ENCODE results near the gene ABI2. TPM values are rescaled to one million over a fixed set of nuclear protein-coding genes. Genes with fewer than 3 reads are reported as not detected.

Gene ABI2
- total RNA-seq, 4 donors from 2014 or later = 9.8 to 69.6 (median 17.8) TPM

- no peaks in the 10 kb centered on the region for H3K4me1 ChIP-seq
- no peaks in the 10 kb centered on the region for H3K9me3 ChIP-seq
- no peak for DNase-seq
- WGBS, 2 donors (ENCODE audit: low coverage in 1 of 2) = 46 to 85% methylated on average over 2 of the region's 2 CpGs
- H3K4me3 ChIP-seq = no peak overlapping the region
- intact Hi-C loops (cut with DNase I; ENCODE audit: low total_unique reads) (no loop called here), in situ Hi-C loops (cut with MboI; ENCODE audit: low pct_ligation_motif_present in 1 of 4, low pct_unique_long_range_greater_than_20kb in 1 of 4, low sequenced_read_pairs in 3 of 4) (no loop called here)
- peaks cover 0 to 19% (median 10%) of the 10 kb centered on the region in 4 donors for H3K36me3 ChIP-seq
- H3K27me3 ChIP-seq = no peaks in the 10 kb centered on the region
- H3K27ac ChIP-seq = no peak overlapping the region
- no peak for TF ChIP-seq POLR2A (IDR thresholded peaks at IDR 0.05)
- no peak for TF ChIP-seq POLR2AphosphoS5 (IDR thresholded peaks at IDR 0.05)
- TF ChIP-seq EP300 (IDR thresholded peaks at IDR 0.05; ENCODE audit: low read depth) = no peak
- TF ChIP-seq CTCF (IDR thresholded peaks at IDR 0.05) = no peak
Measured at GRCh38 chr2:203438528-203438927, 110.3 kb downstream of the ABI2 start.

DNA sequence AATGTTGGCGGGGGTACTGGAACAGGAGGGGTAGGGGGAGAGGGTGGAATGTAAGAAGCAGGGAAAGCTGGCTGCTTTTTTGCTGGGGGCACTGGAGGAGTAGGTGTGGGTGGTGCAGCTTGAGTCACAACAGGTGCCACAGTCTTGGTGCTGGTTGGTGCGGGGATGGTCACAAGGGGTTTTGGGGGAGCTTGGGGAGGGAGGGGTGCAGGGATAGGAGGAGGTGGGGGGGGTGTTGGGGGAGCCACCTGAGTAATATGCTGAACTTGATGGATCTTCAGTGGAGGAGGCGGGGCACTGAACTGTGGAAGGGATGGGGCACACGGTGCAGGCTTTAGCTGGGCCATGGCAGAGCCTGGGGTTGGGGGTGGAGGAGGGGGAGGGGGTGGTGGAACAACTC is 112.5 kb downstream of the ABI2 start:
- intact Hi-C loops (cut with DNase I; ENCODE audit: low total_unique reads) = no loop called here
- no peak for TF ChIP-seq EP300 (IDR thresholded peaks at IDR 0.05; ENCODE audit: low read depth)
- TF ChIP-seq CTCF (IDR thresholded peaks at IDR 0.05) = no peak
- TF ChIP-seq POLR2A (IDR thresholded peaks at IDR 0.05) = no peak
- TF ChIP-seq POLR2AphosphoS5 (IDR thresholded peaks at IDR 0.05) = no peak

GRCh38 chr2:203441463-203441862 is 113.3 kb downstream of the ABI2 start:
- no peak for DNase-seq
- H3K27ac ChIP-seq = no peak overlapping the region
- intact Hi-C loops (cut with DNase I; ENCODE audit: low total_unique reads) (no loop called here), in situ Hi-C loops (cut with MboI; ENCODE audit: low pct_ligation_motif_present in 1 of 4, low pct_unique_long_range_greater_than_20kb in 1 of 4, low sequenced_read_pairs in 3 of 4) (no loop called here)
- no peaks in the 10 kb centered on the region for H3K4me1 ChIP-seq
- H3K27me3 ChIP-seq = no peaks in the 10 kb centered on the region
- H3K4me3 ChIP-seq = no peak overlapping the region
- peaks cover 0 to 33% (median 13%) of the 10 kb centered on the region in 4 donors for H3K36me3 ChIP-seq
- 96% methylated on average over 3 of the region's 3 CpGs; no CpG with 5 or more reads in 1 of the 2 donors for WGBS, 2 donors (ENCODE audit: low coverage in 1 of 2)
- H3K9me3 ChIP-seq = no peaks in the 10 kb centered on the region
- TF ChIP-seq POLR2AphosphoS5 (IDR thresholded peaks at IDR 0.05) (no peak), EP300 (IDR thresholded peaks at IDR 0.05; ENCODE audit: low read depth) (no peak), CTCF (IDR thresholded peaks at IDR 0.05) (no peak), POLR2A (IDR thresholded peaks at IDR 0.05) (no peak)

More for the DNA sequence above, 112.5 kb downstream of the ABI2 start:
- in situ Hi-C loops (cut with MboI; ENCODE audit: low pct_ligation_motif_present in 1 of 4, low pct_unique_long_range_greater_than_20kb in 1 of 4, low sequenced_read_pairs in 3 of 4) = no loop called here
- no peak overlapping the region for H3K4me3 ChIP-seq
- H3K36me3 ChIP-seq = peaks cover 0 to 33% (median 13%) of the 10 kb centered on the region in 4 donors
- no peaks in the 10 kb centered on the region for H3K27me3 ChIP-seq
- no peaks in the 10 kb centered on the region for H3K4me1 ChIP-seq
- no peak for DNase-seq
- no peak overlapping the region for H3K27ac ChIP-seq
- WGBS, 2 donors (ENCODE audit: low coverage in 1 of 2) = 92% methylated on average over 4 of the region's 4 CpGs; no CpG with 5 or more reads in 1 of the 2 donors
- no peaks in the 10 kb centered on the region for H3K9me3 ChIP-seq

DNA sequence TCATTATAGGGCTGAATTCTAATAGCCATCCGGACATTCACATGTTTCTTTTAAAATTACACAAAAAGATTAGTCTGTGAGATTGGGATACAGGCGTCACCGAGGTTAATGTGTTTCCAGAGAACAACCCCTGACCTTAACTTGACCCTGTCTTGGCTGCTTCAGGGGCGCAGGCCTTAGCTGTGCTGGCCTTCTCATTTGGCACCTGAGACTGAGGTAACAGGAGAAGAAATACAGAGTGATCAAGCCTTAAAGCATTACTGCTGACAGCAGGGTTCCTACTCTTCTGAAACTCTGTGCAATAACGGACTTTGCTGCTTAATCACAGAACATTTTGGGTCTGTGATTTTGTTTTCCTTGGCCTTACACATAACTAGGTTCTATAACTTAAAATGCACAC is 114.3 kb downstream of the ABI2 start:
- TF ChIP-seq POLR2AphosphoS5 (IDR thresholded peaks at IDR 0.05) (no peak), POLR2A (IDR thresholded peaks at IDR 0.05) (no peak), EP300 (IDR thresholded peaks at IDR 0.05; ENCODE audit: low read depth) (no peak), CTCF (IDR thresholded peaks at IDR 0.05) (no peak)
- H3K27me3 ChIP-seq = no peaks in the 10 kb centered on the region
- no peak overlapping the region for H3K27ac ChIP-seq
- in situ Hi-C loops (cut with MboI; ENCODE audit: low pct_ligation_motif_present in 1 of 4, low pct_unique_long_range_greater_than_20kb in 1 of 4, low sequenced_read_pairs in 3 of 4) = no loop called here
- DNase-seq = no peak
- no peaks in the 10 kb centered on the region for H3K4me1 ChIP-seq
- H3K9me3 ChIP-seq = no peaks in the 10 kb centered on the region
- no peak overlapping the region for H3K4me3 ChIP-seq
- intact Hi-C loops (cut with DNase I; ENCODE audit: low total_unique reads) = no loop called here
- peaks cover 0 to 42% (median 13%) of the 10 kb centered on the region in 4 donors for H3K36me3 ChIP-seq
- 79 to 100% methylated on average over 1 to 5 of the region's 5 CpGs for WGBS, 2 donors (ENCODE audit: low coverage in 1 of 2)

Data from transverse colon (tissue), 4 donors.